ENCODE measurements around the gene PTCHD4. TPM values are rescaled to one million over a fixed set of nuclear protein-coding genes. Genes with fewer than 3 reads are reported as not detected.

The PTCHD4 gene
- polyA plus RNA-seq, 6 donors from 2014 or later, result not detected

- no peak overlapping the region for H3K27ac Mint-ChIP-seq
- H3K4me3 Mint-ChIP-seq, result no peak overlapping the region
- H3K36me3 Mint-ChIP-seq, result no peaks in the 10 kb centered on the region
- ATAC-seq (ENCODE audit: low read depth in 2 of 2) (no peak), DNase-seq (no peak)
- H3K27me3 Mint-ChIP-seq, result no peaks in the 10 kb centered on the region
- H3K9me3 Mint-ChIP-seq, result peaks cover 0 to 10% (median 0%) of the 10 kb centered on the region in 7 donors
- H3K4me1 Mint-ChIP-seq, result no peaks in the 10 kb centered on the region
These were observed 23.5 kb downstream of the PTCHD4 start for GRCh38 chr6:48087448-48087847.

GRCh38 chr6:48086187-48086586 is 24.8 kb downstream of the PTCHD4 start:
- H3K36me3 Mint-ChIP-seq, result no peaks in the 10 kb centered on the region
- DNase-seq, result no peak
- no peak overlapping the region for H3K27ac Mint-ChIP-seq
- H3K27me3 Mint-ChIP-seq, result no peaks in the 10 kb centered on the region
- peaks cover 0 to 10% (median 0%) of the 10 kb centered on the region in 7 donors for H3K9me3 Mint-ChIP-seq
- no peak overlapping the region for H3K4me3 Mint-ChIP-seq
- no peaks in the 10 kb centered on the region for H3K4me1 Mint-ChIP-seq
- no peak for ATAC-seq (ENCODE audit: low read depth in 2 of 2)

GRCh38 chr6:48085131-48085741 is 25.8 kb downstream of the PTCHD4 start:
- Mint-ChIP-seq H3K9me3 (peaks cover 0 to 10% (median 0%) of the 10 kb centered on the region in 7 donors), H3K36me3 (no peaks in the 10 kb centered on the region), H3K27ac (no peak overlapping the region), H3K4me3 (no peak overlapping the region), H3K27me3 (no peaks in the 10 kb centered on the region), H3K4me1 (no peaks in the 10 kb centered on the region)
- no peak for ATAC-seq (ENCODE audit: low read depth in 2 of 2)
- DNase-seq, result no peak

- H3K27me3 Mint-ChIP-seq, result no peaks in the 10 kb centered on the region
- peaks cover 0 to 10% (median 0%) of the 10 kb centered on the region in 7 donors for H3K9me3 Mint-ChIP-seq
- no peaks in the 10 kb centered on the region for H3K4me1 Mint-ChIP-seq
- no peaks in the 10 kb centered on the region for H3K36me3 Mint-ChIP-seq
- ATAC-seq (ENCODE audit: low read depth in 2 of 2) (no peak), DNase-seq (no peak)
- H3K4me3 Mint-ChIP-seq, result no peak overlapping the region
- H3K27ac Mint-ChIP-seq, result no peak overlapping the region
These were observed 26.8 kb downstream of the PTCHD4 start for GRCh38 chr6:48084201-48084600.

- ATAC-seq (ENCODE audit: low read depth in 2 of 2), result no peak
- no peaks in the 10 kb centered on the region for H3K27me3 Mint-ChIP-seq
- H3K9me3 Mint-ChIP-seq, result peaks cover 0 to 8% (median 0%) of the 10 kb centered on the region in 7 donors
- H3K27ac Mint-ChIP-seq, result no peak overlapping the region
- no peak for DNase-seq
- no peaks in the 10 kb centered on the region for H3K4me1 Mint-ChIP-seq
- no peaks in the 10 kb centered on the region for H3K36me3 Mint-ChIP-seq
- no peak overlapping the region for H3K4me3 Mint-ChIP-seq
These were observed 30.6 kb downstream of the PTCHD4 start for GRCh38 chr6:48080227-48081009.

- no peak overlapping the region for H3K4me3 Mint-ChIP-seq
- no peak for ATAC-seq (ENCODE audit: low read depth in 2 of 2)
- H3K36me3 Mint-ChIP-seq, result no peaks in the 10 kb centered on the region
- no peak for DNase-seq
- H3K27me3 Mint-ChIP-seq, result no peaks in the 10 kb centered on the region
- no peak overlapping the region for H3K27ac Mint-ChIP-seq
- H3K4me1 Mint-ChIP-seq, result no peaks in the 10 kb centered on the region
- H3K9me3 Mint-ChIP-seq, result no peaks in the 10 kb centered on the region
These were observed 32.9 kb downstream of the PTCHD4 start for GRCh38 chr6:48078120-48078519.

- H3K4me3 Mint-ChIP-seq, result no peak overlapping the region
- no peaks in the 10 kb centered on the region for H3K9me3 Mint-ChIP-seq
- DNase-seq, result no peak
- H3K27me3 Mint-ChIP-seq, result peaks cover 0 to 9% (median 8%) of the 10 kb centered on the region in 3 donors
- no peaks in the 10 kb centered on the region for H3K36me3 Mint-ChIP-seq
- no peak for ATAC-seq (ENCODE audit: low read depth in 2 of 2)
- no peak overlapping the region for H3K27ac Mint-ChIP-seq
- no peaks in the 10 kb centered on the region for H3K4me1 Mint-ChIP-seq
These were observed 35.8 kb downstream of the PTCHD4 start for GRCh38 chr6:48075181-48075580.

GRCh38 chr6:48073976-48074767 is 36.8 kb downstream of the PTCHD4 start:
- no peaks in the 10 kb centered on the region for H3K36me3 Mint-ChIP-seq
- no peak overlapping the region for H3K27ac Mint-ChIP-seq
- H3K4me3 Mint-ChIP-seq, result no peak overlapping the region
- DNase-seq (no peak), ATAC-seq (ENCODE audit: low read depth in 2 of 2) (no peak)
- H3K9me3 Mint-ChIP-seq, result peaks cover 0 to 4% (median 0%) of the 10 kb centered on the region in 7 donors
- peaks cover 6 to 16% (median 14%) of the 10 kb centered on the region in 3 donors for H3K27me3 Mint-ChIP-seq
- H3K4me1 Mint-ChIP-seq, result peaks cover 0 to 4% (median 2%) of the 10 kb centered on the region in 3 donors

GRCh38 chr6:48071833-48072232 is 39.2 kb downstream of the PTCHD4 start:
- no peak for DNase-seq
- H3K27ac Mint-ChIP-seq, result no peak overlapping the region
- peaks cover 22 to 34% (median 25%) of the 10 kb centered on the region in 3 donors for H3K27me3 Mint-ChIP-seq
- no peak for ATAC-seq (ENCODE audit: low read depth in 2 of 2)
- H3K4me3 Mint-ChIP-seq, result no peak overlapping the region
- H3K36me3 Mint-ChIP-seq, result no peaks in the 10 kb centered on the region
- H3K4me1 Mint-ChIP-seq, result peaks cover 2 to 4% (median 4%) of the 10 kb centered on the region in 3 donors
- peaks cover 0 to 4% (median 0%) of the 10 kb centered on the region in 7 donors for H3K9me3 Mint-ChIP-seq

- ATAC-seq (ENCODE audit: low read depth in 2 of 2) (no peak), DNase-seq (no peak)
- H3K4me1 Mint-ChIP-seq, result peaks cover 2 to 4% (median 4%) of the 10 kb centered on the region in 3 donors
- H3K4me3 Mint-ChIP-seq, result peak overlapping the region in 1 of 8 donors; percentile 26
- H3K27me3 Mint-ChIP-seq, result peaks cover 22 to 34% (median 25%) of the 10 kb centered on the region in 3 donors
- H3K9me3 Mint-ChIP-seq, result peaks cover 0 to 4% (median 0%) of the 10 kb centered on the region in 7 donors
- no peaks in the 10 kb centered on the region for H3K36me3 Mint-ChIP-seq
- H3K27ac Mint-ChIP-seq, result peak overlapping the region in 1 of 6 donors; percentile 18
These were observed 41.7 kb downstream of the PTCHD4 start for GRCh38 chr6:48069280-48069679.

GRCh38 chr6:48068278-48069251 is 42.4 kb downstream of the PTCHD4 start:
- Mint-ChIP-seq H3K4me1 (peaks cover 2 to 4% (median 4%) of the 10 kb centered on the region in 3 donors), H3K27ac (no peak overlapping the region), H3K4me3 (no peak overlapping the region), H3K9me3 (peaks cover 0 to 4% (median 0%) of the 10 kb centered on the region in 7 donors), H3K36me3 (no peaks in the 10 kb centered on the region), H3K27me3 (peaks cover 22 to 34% (median 25%) of the 10 kb centered on the region in 3 donors)
- ATAC-seq (ENCODE audit: low read depth in 2 of 2) (no peak), DNase-seq (no peak)

GRCh38 chr6:48067886-48068277 is 43.1 kb downstream of the PTCHD4 start:
- no peak for DNase-seq
- peaks cover 2 to 4% (median 4%) of the 10 kb centered on the region in 3 donors for H3K4me1 Mint-ChIP-seq
- no peak for ATAC-seq (ENCODE audit: low read depth in 2 of 2)
- peaks cover 22 to 34% (median 25%) of the 10 kb centered on the region in 3 donors for H3K27me3 Mint-ChIP-seq
- H3K27ac Mint-ChIP-seq, result no peak overlapping the region
- H3K36me3 Mint-ChIP-seq, result no peaks in the 10 kb centered on the region
- H3K4me3 Mint-ChIP-seq, result peak overlapping the region in 1 of 8 donors; percentile 45
- peaks cover 0 to 4% (median 0%) of the 10 kb centered on the region in 7 donors for H3K9me3 Mint-ChIP-seq

All from naive B cell (primary cell).